Endothelial cell of umbilical vein (primary cell): ENCODE measurements around the gene NR2F6.

Experiments used
- CTCF ChIP-seq, 2 donors: IDR thresholded peaks; 1 replicate in 1 of 2; 2 replicates in 1 of 2; pipeline ENCODE4 v1.5.1; 2011; ENCODE audit warnings: low read length in 2 of 2, mild to moderate bottlenecking in 2 of 2, moderate library complexity in 2 of 2, control low read depth in 1 of 2, inconsistent platforms in 1 of 2, low read depth in 1 of 2; ENCODE audit not compliant: insufficient read depth in 1 of 2; ENCODE audit errors: extremely low read depth in 1 of 2
- EZH2 ChIP-seq: IDR thresholded peaks from 2 replicates; pipeline ENCODE4 v1.6.1; 2012; ENCODE audit warnings: borderline replicate concordance, low read depth, mild to moderate bottlenecking, moderate library complexity, low read length, inconsistent platforms; ENCODE audit not compliant: severe bottlenecking
- FOS ChIP-seq: IDR thresholded peaks from 2 replicates; pipeline ENCODE4 v1.6.1; 2011; ENCODE audit warnings: mild to moderate bottlenecking, low read length, moderate library complexity, borderline replicate concordance; ENCODE audit not compliant: insufficient read depth
- MAX ChIP-seq: IDR thresholded peaks from 2 replicates; pipeline ENCODE4 v1.6.1; 2011; ENCODE audit not compliant: insufficient read depth, insufficient read length
- POLR2A ChIP-seq: IDR thresholded peaks from 2 replicates; pipeline ENCODE4 v1.6.1; 2012; ENCODE audit warnings: low read depth, mild to moderate bottlenecking, control low read depth, low read length
- POLR2AphosphoS5 ChIP-seq: IDR thresholded peaks from 2 replicates; pipeline ENCODE4 v1.6.1; 2012; ENCODE audit warnings: low read depth, mild to moderate bottlenecking, control low read depth, low read length, moderate library complexity; ENCODE audit not compliant: insufficient read depth

- TF ChIP-seq CTCF (IDR thresholded peaks at IDR 0.05; ENCODE audit: extremely low read depth in 1 of 2, insufficient read depth in 1 of 2, low read depth in 1 of 2, low read length in 2 of 2): no peak
- no peak for TF ChIP-seq POLR2A
- TF ChIP-seq EZH2: no peak
- no peak for TF ChIP-seq POLR2AphosphoS5
- no peak for TF ChIP-seq FOS
- no peak for TF ChIP-seq MAX
Observed at GRCh38 chr19:17232258-17232657, 13.5 kb downstream of the NR2F6 start.
